CD4-positive, alpha-beta memory T cell (primary cell): Measurements from ENCODE around the gene CEP44. TPM values are rescaled to one million over a fixed set of nuclear protein-coding genes. Genes with fewer than 3 reads are reported as not detected.

Experiments used
- CTCF ChIA-PET: fragments of 350-600 bp; sonication (Branson Sonifier 250); formaldehyde crosslinking; loops from one replicate; lab custom pipeline; 2021; ENCODE audit warnings: inconsistent platforms; ENCODE audit not compliant: partially characterized antibody; lab: Charles Lee
- POLR2A ChIA-PET: fragments of 350-600 bp; sonication (Branson Sonifier 250); formaldehyde crosslinking; loops from one replicate; lab custom pipeline; 2021; ENCODE audit not compliant: partially characterized antibody; lab: Charles Lee
- DNase-seq, 5 donors: peaks; one replicate each; pipeline versions ENCODE4 v3.0.0 to v3.0.0-alpha.2; 2020 to 2022; ENCODE audit warnings: mixed read lengths in 1 of 5
- H3K27ac ChIP-seq: one replicate; pipeline ENCODE4 v1.7.0; 2013; ENCODE audit warnings: low read depth, low read length
- H3K27me3 ChIP-seq: 2 replicates; pipeline ENCODE4 v1.7.0; 2013; ENCODE audit warnings: mild to moderate bottlenecking, low read length, moderate library complexity; ENCODE audit not compliant: insufficient read depth
- H3K36me3 ChIP-seq: 2 replicates; pipeline ENCODE4 v1.7.0; 2013; ENCODE audit warnings: mild to moderate bottlenecking, low read length, moderate library complexity; ENCODE audit not compliant: insufficient read depth
- H3K4me1 ChIP-seq: 2 replicates; pipeline ENCODE4 v1.7.0; 2013; ENCODE audit warnings: mild to moderate bottlenecking, low read length, moderate library complexity; ENCODE audit not compliant: insufficient read depth
- H3K4me3 ChIP-seq, 2 donors: one replicate each; pipeline ENCODE4 v1.7.0; 2013; ENCODE audit warnings: low read length in 2 of 2, mild to moderate bottlenecking in 1 of 2
- H3K9me3 ChIP-seq, 2 donors: one replicate each; pipeline ENCODE4 v1.7.0; 2013; ENCODE audit warnings: low read length in 2 of 2, control low read depth in 1 of 2; ENCODE audit not compliant: control insufficient read depth in 1 of 2
- H3K27ac Mint-ChIP-seq, 7 donors: one replicate each; pipeline ENCODE4 v1.8.0; 2020 to 2021; ENCODE audit warnings: mixed read lengths in 7 of 7, mild to moderate bottlenecking in 6 of 7, inconsistent platforms in 3 of 7, moderate library complexity in 3 of 7
- H3K27me3 Mint-ChIP-seq, 2 donors: one replicate each; pipeline ENCODE4 v1.8.0; 2020 to 2021; ENCODE audit warnings: mixed read lengths in 2 of 2
- H3K36me3 Mint-ChIP-seq, 2 donors: one replicate each; pipeline ENCODE4 v1.8.0; 2020 to 2021; ENCODE audit warnings: mixed read lengths in 2 of 2, inconsistent platforms in 1 of 2, mild to moderate bottlenecking in 1 of 2
- H3K4me1 Mint-ChIP-seq, 4 donors: one replicate each; pipeline ENCODE4 v1.8.0; 2020 to 2021; ENCODE audit warnings: mixed read lengths in 4 of 4, mild to moderate bottlenecking in 1 of 4
- H3K4me3 Mint-ChIP-seq, 8 donors: one replicate each; pipeline ENCODE4 v1.8.0; 2020 to 2021; ENCODE audit warnings: mixed read lengths in 8 of 8, mild to moderate bottlenecking in 7 of 8, moderate library complexity in 6 of 8, inconsistent platforms in 3 of 8
- H3K9me3 Mint-ChIP-seq, 8 donors: one replicate each; pipeline ENCODE4 v1.8.0; 2020 to 2021; ENCODE audit warnings: mixed read lengths in 8 of 8, mild to moderate bottlenecking in 5 of 8, inconsistent platforms in 3 of 8, moderate library complexity in 1 of 8
- intact Hi-C: fragments of 100-400 bp; cut with micrococcal nuclease; formaldehyde crosslinking; loops from one replicate; pipeline ENCODE4 v1.15.1; 2023
- polyA plus RNA-seq, 2 donors: library from polyadenylated mRNA; unstranded; fragments of 300-500 nt; fragmentation: Illumina TruSeq; gene quantifications; one replicate each; pipeline ENCODE4 v1.2.3, GENCODE V29; 2021
- total RNA-seq, 2 experiments: library from RNA; stranded (reverse); gene quantifications; one replicate each; pipeline ENCODE4 v1.2.3, GENCODE V29; 2021

Gene CEP44
- total and polyA plus RNA-seq, 4 experiments from 2014 or later: 7.7 to 25.7 (median 16.5) TPM

DNA sequence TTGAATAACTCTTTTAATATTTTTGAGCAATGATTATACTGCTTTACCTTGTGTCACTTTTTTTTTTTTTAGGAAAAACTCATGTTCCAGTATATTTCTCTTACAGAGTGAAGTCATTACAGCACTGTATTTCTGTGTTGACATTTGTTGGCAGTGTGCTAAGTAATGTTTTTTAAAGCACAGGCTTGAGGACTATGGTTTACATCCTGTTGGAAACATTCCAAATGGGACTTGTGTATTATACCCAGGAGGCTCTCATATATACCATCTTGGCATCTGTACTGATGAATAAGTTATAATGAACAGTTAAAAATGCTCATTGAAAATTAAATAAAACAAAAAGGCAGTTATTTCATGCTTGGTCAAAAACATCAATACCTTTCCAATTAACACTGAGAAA is 33.8 kb downstream of the CEP44 start:
- no peak overlapping the region for H3K27ac ChIP-seq
- POLR2A ChIA-PET: no interaction called here
- Mint-ChIP-seq H3K36me3 (peaks cover 14 to 27% of the 10 kb centered on the region in 2 donors), H3K9me3 (no peaks in the 10 kb centered on the region), H3K4me3 (no peak overlapping the region), H3K27ac (no peak overlapping the region), H3K4me1 (peaks cover 3 to 6% (median 4%) of the 10 kb centered on the region in 4 donors), H3K27me3 (no peaks in the 10 kb centered on the region)
- no peak for DNase-seq
- CTCF ChIA-PET: no interaction called here
- H3K4me1 ChIP-seq: no peaks in the 10 kb centered on the region
- intact Hi-C loops: no loop called here
- no peaks in the 10 kb centered on the region for H3K27me3 ChIP-seq
- no peak overlapping the region for H3K4me3 ChIP-seq
- H3K36me3 ChIP-seq: peaks cover 7% of the 10 kb centered on the region
- H3K9me3 ChIP-seq: no peaks in the 10 kb centered on the region

DNA sequence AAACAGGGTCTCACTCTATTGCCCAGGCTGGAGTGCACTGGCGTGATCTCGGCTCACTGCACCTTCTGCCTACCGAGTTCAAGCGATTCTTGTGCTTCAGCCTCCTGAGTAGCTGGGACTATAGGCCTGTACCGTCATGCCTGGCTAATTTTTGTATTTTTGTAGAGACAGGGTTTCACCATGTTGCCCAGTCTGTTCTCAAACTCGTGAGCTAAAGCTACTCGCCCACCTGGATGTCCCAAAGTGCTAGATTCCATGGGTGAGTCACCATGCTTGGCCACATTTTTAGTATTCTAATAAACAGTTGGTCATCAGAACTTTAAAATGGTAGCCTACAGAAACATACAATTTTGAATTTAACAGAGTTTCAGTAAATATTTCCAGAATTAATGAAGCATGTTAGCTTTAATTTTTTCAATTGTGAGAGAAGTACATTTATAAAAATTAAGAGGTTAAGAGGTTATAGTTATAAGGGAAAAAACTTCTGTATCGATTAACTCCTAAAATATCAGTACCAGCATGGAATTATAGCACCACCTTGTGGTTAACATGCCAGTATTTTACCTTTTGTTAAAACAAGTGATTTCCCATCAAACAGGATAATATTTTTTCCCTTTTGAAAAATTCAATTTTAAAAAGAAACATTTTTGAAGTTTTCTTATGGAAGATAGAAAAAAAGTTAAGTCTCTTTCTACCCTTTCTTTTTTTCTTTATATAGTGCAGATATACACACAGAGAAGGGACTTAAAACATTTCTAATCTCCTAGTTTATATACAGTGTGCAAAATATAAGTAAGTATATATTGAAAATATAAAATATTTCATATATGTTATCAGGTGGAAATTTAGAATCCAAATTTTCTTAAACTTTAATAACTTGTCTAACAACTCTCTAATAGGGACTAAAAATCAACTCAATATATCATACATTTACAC is 35.4 kb downstream of the CEP44 start:
- Mint-ChIP-seq H3K36me3 (peaks cover 10 to 21% of the 10 kb centered on the region in 2 donors), H3K9me3 (no peaks in the 10 kb centered on the region), H3K27me3 (no peaks in the 10 kb centered on the region), H3K27ac (no peak overlapping the region), H3K4me1 (no peaks in the 10 kb centered on the region), H3K4me3 (no peak overlapping the region)
- H3K9me3 ChIP-seq: no peaks in the 10 kb centered on the region
- no peaks in the 10 kb centered on the region for H3K4me1 ChIP-seq
- POLR2A ChIA-PET: no interaction called here
- H3K4me3 ChIP-seq: no peak overlapping the region
- CTCF ChIA-PET: interaction anchor here (0.8 to 2.8 kb wide), 5 partner anchors 13 to 825 kb away, joined by 3 to 31 read pairs (median 3); no protein-coding TSS in a partner anchor
- no peaks in the 10 kb centered on the region for H3K27me3 ChIP-seq
- intact Hi-C loops: loop anchor here (1.0 kb wide), 2 partner anchors 97 to 199 kb away; no protein-coding TSS in a partner anchor
- H3K36me3 ChIP-seq: peaks cover 7% of the 10 kb centered on the region
- H3K27ac ChIP-seq: no peak overlapping the region
- peak in 4 of 5 donors; percentile 25 to 43 (median 26) for DNase-seq

DNA sequence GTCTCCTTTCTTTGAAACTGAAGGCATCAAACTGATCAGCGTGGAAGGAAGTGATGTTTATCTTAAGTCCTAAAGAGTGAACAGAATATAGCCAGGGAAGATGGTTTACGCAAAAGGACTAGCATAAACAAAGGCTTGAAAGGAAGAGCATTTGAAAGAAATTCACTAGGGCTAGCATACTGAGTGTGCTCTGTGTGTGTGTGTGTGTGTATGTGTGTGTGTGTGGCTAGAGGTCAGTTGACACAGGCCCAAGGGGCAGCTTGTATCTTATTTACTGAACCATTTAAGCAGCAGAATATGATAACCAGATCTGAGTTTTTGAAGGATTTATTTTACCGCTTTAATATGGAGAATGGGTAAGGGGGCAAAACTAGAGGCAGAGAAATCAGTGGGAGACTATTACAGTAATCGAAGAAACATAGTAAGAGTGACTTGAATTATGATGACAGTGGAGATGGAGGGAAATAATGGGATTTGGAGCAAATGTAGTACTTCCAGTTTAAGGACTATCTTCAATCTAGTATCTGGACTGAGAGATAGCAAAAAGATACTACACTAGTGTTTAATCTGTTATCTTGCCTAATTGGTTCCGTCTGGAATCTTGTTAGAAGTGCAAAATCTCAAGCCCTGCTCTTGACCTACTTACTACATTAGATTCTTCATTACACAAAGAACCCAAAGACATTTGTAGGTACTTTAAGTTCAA is 36.9 kb downstream of the CEP44 start:
- Mint-ChIP-seq H3K27me3 (no peaks in the 10 kb centered on the region), H3K27ac (peak overlapping the region in 1 of 7 donors; percentile 27), H3K36me3 (peaks cover 6 to 11% of the 10 kb centered on the region in 2 donors), H3K4me3 (no peak overlapping the region), H3K4me1 (no peaks in the 10 kb centered on the region), H3K9me3 (no peaks in the 10 kb centered on the region)
- CTCF ChIA-PET: interaction anchor here (0.8 to 2.8 kb wide), 3 partner anchors 98 to 900 kb away, joined by 3 to 31 read pairs (median 3); no protein-coding TSS in a partner anchor
- Histone ChIP-seq H3K27me3 (no peaks in the 10 kb centered on the region), H3K27ac (no peak overlapping the region), H3K4me1 (no peaks in the 10 kb centered on the region), H3K36me3 (peaks cover 7% of the 10 kb centered on the region), H3K4me3 (no peak overlapping the region), H3K9me3 (no peaks in the 10 kb centered on the region)
- DNase-seq: no peak
- POLR2A ChIA-PET: no interaction called here
- intact Hi-C loops: no loop called here

DNA sequence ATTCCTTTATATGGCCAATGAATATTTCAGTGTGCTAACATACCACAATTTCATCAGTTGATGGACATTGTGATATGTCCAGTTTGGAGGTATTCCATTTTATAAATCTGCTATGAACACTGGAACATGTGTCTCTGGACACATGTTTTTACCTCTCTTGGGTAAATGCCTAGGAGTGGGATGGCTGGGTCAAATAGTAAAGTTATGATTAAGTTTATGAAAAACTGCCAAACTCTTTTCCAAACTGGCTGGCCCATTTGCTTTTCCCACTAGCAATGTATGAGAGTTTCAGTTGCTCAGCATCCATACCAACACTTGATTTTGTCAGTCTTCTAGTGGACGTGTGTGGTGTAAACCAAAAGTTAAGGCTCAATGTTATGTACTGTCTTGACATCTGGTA is 40.5 kb downstream of the CEP44 start:
- Histone ChIP-seq H3K9me3 (no peaks in the 10 kb centered on the region), H3K4me1 (no peaks in the 10 kb centered on the region), H3K27ac (no peak overlapping the region), H3K4me3 (no peak overlapping the region), H3K27me3 (no peaks in the 10 kb centered on the region), H3K36me3 (no peaks in the 10 kb centered on the region)
- Mint-ChIP-seq H3K27me3 (no peaks in the 10 kb centered on the region), H3K4me3 (no peak overlapping the region), H3K4me1 (no peaks in the 10 kb centered on the region), H3K27ac (no peak overlapping the region), H3K9me3 (no peaks in the 10 kb centered on the region), H3K36me3 (no peaks in the 10 kb centered on the region)
- ChIA-PET POLR2A (no interaction called here), CTCF (no interaction called here)
- DNase-seq: no peak
- intact Hi-C loops: no loop called here

DNA sequence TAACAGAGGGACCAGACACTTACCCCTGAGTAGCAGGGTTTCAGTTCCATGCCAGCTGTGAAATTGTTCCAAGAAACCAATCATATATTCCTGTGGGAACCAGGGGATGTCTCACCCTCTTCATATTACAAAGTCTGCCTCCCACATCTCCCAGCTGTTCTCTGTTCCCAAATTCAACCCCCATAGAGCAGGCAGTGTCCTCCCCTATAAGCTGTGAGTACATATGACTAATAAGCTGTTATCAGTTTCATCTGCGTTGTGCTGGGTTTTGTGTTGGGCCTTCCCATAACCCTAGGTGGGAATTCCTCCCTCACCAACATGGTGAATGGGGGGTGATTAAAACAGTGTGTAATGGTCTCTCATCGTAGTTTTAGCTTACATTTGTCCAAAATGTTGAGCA is 41.0 kb downstream of the CEP44 start:
- ChIA-PET CTCF (no interaction called here), POLR2A (no interaction called here)
- DNase-seq: no peak
- Mint-ChIP-seq H3K9me3 (no peaks in the 10 kb centered on the region), H3K27me3 (no peaks in the 10 kb centered on the region), H3K4me3 (no peak overlapping the region), H3K36me3 (no peaks in the 10 kb centered on the region), H3K27ac (no peak overlapping the region), H3K4me1 (no peaks in the 10 kb centered on the region)
- H3K36me3 ChIP-seq: no peaks in the 10 kb centered on the region
- no peaks in the 10 kb centered on the region for H3K27me3 ChIP-seq
- no peaks in the 10 kb centered on the region for H3K4me1 ChIP-seq
- no peaks in the 10 kb centered on the region for H3K9me3 ChIP-seq
- no peak overlapping the region for H3K27ac ChIP-seq
- intact Hi-C loops: no loop called here
- no peak overlapping the region for H3K4me3 ChIP-seq

DNA sequence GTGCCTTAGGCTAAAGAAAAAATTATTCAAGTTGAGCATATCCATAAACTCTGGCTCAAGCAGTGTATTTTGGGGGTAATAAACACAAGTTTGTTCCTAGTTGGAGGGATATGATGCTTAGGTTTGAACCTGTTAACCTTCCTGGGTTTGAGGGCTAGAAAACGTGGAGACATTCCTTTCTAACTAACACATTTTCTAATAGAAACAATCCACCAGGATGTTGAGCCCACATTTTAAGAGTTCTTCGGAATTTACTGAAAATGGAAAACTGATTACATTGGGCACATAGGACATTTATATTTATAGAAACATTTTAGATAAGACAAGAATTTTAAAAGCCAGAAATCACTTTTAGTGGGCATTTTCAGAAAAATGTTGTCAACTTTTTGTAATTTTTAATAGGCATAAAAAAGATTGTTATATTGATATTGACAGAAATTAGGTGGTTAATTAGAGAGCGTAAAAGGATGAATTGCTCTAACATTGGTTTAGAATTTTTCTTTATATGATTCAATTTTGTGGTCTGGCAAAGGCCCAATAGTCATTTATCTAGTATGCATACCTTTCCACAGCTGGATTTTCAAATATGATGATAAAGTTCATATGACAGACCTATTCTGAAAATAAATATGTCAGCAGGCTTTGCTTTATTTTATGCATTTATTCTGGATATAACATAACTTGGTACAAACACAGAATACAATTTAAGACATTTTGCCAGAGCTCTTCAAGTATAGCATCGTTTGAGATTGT is 49.2 kb downstream of the CEP44 start:
- intact Hi-C loops: no loop called here
- POLR2A ChIA-PET: no interaction called here
- no peak overlapping the region for H3K27ac Mint-ChIP-seq

GRCh38 chr4:174334628-174335027 is 50.9 kb downstream of the CEP44 start:
- peaks cover 0 to 7% of the 10 kb centered on the region in 2 donors for H3K36me3 Mint-ChIP-seq
- Histone ChIP-seq H3K27ac (no peak overlapping the region), H3K9me3 (no peaks in the 10 kb centered on the region), H3K27me3 (no peaks in the 10 kb centered on the region), H3K36me3 (no peaks in the 10 kb centered on the region), H3K4me3 (no peak overlapping the region), H3K4me1 (no peaks in the 10 kb centered on the region)
- ChIA-PET CTCF (no interaction called here), POLR2A (no interaction called here)
- no peaks in the 10 kb centered on the region for H3K4me1 Mint-ChIP-seq
- intact Hi-C loops: no loop called here
- DNase-seq: no peak
- no peaks in the 10 kb centered on the region for H3K9me3 Mint-ChIP-seq
- H3K27ac Mint-ChIP-seq: no peak overlapping the region
- H3K4me3 Mint-ChIP-seq: no peak overlapping the region
- H3K27me3 Mint-ChIP-seq: peaks cover 0 to 1% of the 10 kb centered on the region in 2 donors

More for the DNA sequence above, 49.2 kb downstream of the CEP44 start:
- H3K4me3 Mint-ChIP-seq: no peak overlapping the region
- Histone ChIP-seq H3K27me3 (no peaks in the 10 kb centered on the region), H3K4me1 (no peaks in the 10 kb centered on the region), H3K27ac (no peak overlapping the region), H3K9me3 (no peaks in the 10 kb centered on the region), H3K36me3 (no peaks in the 10 kb centered on the region), H3K4me3 (no peak overlapping the region)
- H3K4me1 Mint-ChIP-seq: no peaks in the 10 kb centered on the region
- no peak for DNase-seq
- no peaks in the 10 kb centered on the region for H3K27me3 Mint-ChIP-seq
- CTCF ChIA-PET: no interaction called here
- H3K36me3 Mint-ChIP-seq: peaks cover 0 to 7% of the 10 kb centered on the region in 2 donors
- H3K9me3 Mint-ChIP-seq: no peaks in the 10 kb centered on the region
